Mucosa of stomach (tissue), 1 donor: ENCODE results near the gene TAS2R14.

Source experiments
- H3K27me3 ChIP-seq: one replicate; pipeline ENCODE4 v1.7.0; 2013; ENCODE audit warnings: mild to moderate bottlenecking, low read length; ENCODE audit not compliant: control insufficient read depth, insufficient read depth
- H3K36me3 ChIP-seq: one replicate; pipeline ENCODE4 v1.7.0; 2013; ENCODE audit warnings: low read length; ENCODE audit not compliant: control insufficient read depth, insufficient read depth
- H3K4me1 ChIP-seq: one replicate; pipeline ENCODE4 v1.7.0; 2013; ENCODE audit warnings: mild to moderate bottlenecking, low read length; ENCODE audit not compliant: control insufficient read depth, insufficient read depth
- H3K4me3 ChIP-seq: one replicate; pipeline ENCODE4 v1.7.0; 2013; ENCODE audit warnings: low read length
- H3K9ac ChIP-seq: one replicate; pipeline ENCODE4 v1.7.0; 2013; ENCODE audit warnings: mild to moderate bottlenecking, low read length, moderate library complexity
- H3K9me3 ChIP-seq: one replicate; pipeline ENCODE4 v1.7.0; 2013; ENCODE audit warnings: mild to moderate bottlenecking, low read length, moderate library complexity; ENCODE audit not compliant: control insufficient read depth
- donor health status: Pancreatic carcinoma.

The TAS2R14 gene

DNA sequence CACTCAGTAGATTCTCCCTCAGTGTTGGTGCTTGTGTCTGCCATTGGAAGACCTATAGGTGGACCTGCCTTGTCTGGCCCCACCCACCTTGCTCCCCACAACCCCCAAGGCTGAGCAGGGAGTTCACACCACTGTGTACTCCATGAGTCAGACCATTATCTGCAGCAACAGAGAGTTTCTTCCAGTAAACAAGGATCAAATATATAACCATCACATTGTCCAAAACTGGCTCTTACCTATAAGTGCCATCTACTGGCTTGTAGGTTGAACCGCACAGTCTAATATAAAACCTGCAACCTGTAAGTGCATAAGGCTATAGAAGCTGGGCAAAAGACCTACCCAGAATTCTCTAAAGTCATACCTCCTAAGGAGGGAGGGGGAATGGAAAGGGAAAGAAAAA lies 37.6 kb downstream of the TAS2R14 start:
- Histone ChIP-seq H3K36me3 (no peaks in the 10 kb centered on the region), H3K4me1 (peaks cover 6% of the 10 kb centered on the region), H3K9me3 (no peaks in the 10 kb centered on the region), H3K4me3 (no peak overlapping the region), H3K27me3 (no peaks in the 10 kb centered on the region), H3K9ac (no peak overlapping the region)

DNA sequence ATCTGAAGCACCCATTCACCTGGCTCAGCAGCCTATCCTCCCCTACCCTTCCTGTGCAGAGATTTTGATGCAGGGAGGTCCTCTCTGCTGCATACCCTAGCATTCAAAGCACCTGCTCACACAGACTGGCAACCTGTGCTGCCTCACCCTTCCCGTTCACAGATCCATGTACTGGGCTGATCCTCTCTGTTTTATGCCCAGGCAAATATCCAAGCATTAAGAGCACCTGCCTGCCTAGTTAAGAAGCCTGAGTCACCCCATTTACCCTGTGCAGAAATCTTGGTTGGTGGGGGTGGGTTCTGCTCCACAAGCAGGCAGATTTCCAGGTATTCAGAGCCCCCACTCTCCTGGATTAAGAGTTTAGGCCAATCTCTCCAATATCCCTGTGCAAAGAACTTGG lies 38.1 kb downstream of the TAS2R14 start:
- H3K9me3 ChIP-seq: no peaks in the 10 kb centered on the region
- peaks cover 6% of the 10 kb centered on the region for H3K4me1 ChIP-seq
- no peaks in the 10 kb centered on the region for H3K27me3 ChIP-seq
- no peaks in the 10 kb centered on the region for H3K36me3 ChIP-seq
- H3K9ac ChIP-seq: no peak overlapping the region
- no peak overlapping the region for H3K4me3 ChIP-seq

DNA sequence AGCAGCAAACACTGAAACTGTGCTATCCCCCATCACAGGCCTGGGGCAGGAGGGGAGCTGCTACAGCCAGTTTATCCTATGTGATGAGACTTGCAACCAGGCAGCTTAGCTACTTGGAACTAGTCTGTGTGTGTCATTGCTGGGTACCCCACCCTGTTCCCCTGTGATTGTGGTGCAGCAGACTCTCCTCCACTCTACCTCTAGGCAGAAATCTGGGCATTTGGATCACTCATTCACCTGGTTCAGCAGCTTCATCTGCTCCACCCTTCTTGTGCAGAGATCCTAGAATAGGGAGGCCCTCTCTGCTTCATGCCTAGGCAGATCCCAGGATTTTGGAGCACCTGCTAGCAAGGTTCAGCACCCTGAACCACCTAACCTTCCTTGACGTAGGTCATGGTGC lies 38.5 kb downstream of the TAS2R14 start:
- Histone ChIP-seq H3K27me3 (no peaks in the 10 kb centered on the region), H3K4me3 (no peak overlapping the region), H3K4me1 (peaks cover 6% of the 10 kb centered on the region), H3K36me3 (no peaks in the 10 kb centered on the region), H3K9me3 (no peaks in the 10 kb centered on the region), H3K9ac (no peak overlapping the region)

DNA sequence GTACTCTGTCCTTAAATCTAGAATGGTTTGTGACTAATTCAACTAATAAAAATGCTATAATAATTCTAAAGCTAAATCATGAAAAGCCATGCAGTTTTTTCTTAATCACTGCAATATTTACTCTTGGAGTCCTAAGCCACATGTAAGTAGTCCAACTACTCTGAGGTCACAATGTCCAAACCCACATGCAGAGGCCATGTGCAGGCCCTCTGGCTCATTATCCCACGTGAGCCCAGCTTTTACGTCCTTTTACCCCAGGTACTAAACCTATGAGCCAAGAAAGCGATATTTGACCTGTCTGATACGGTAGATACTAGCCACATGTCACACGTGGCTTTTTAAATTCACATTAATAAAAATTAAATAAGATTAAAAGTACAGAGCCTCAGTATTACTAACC lies 42.2 kb downstream of the TAS2R14 start:
- Histone ChIP-seq H3K9me3 (no peaks in the 10 kb centered on the region), H3K9ac (no peak overlapping the region), H3K27me3 (no peaks in the 10 kb centered on the region), H3K36me3 (no peaks in the 10 kb centered on the region), H3K4me1 (peaks cover 14% of the 10 kb centered on the region), H3K4me3 (no peak overlapping the region)

DNA sequence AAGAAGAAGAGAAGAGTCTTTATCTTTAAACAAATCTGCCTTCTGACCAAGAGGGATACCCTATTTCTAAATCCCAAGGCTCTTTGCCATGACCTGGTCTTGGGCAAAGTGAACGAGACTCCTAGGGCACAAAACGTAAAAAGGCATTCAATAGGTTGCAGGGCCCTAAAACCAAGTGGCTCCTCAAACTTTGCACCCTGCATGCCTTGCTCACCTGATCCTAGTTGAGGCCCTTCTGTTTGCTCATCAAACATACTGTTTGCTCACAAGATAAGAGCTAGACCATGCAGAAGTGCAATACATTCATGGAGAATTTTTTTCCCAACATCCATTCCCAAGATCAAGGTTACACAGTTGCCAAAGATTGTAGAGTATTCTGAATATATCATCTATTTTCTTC lies 47.1 kb downstream of the TAS2R14 start:
- Histone ChIP-seq H3K9me3 (no peaks in the 10 kb centered on the region), H3K9ac (no peak overlapping the region), H3K4me1 (peaks cover 12% of the 10 kb centered on the region), H3K36me3 (no peaks in the 10 kb centered on the region), H3K4me3 (no peak overlapping the region), H3K27me3 (no peaks in the 10 kb centered on the region)

DNA sequence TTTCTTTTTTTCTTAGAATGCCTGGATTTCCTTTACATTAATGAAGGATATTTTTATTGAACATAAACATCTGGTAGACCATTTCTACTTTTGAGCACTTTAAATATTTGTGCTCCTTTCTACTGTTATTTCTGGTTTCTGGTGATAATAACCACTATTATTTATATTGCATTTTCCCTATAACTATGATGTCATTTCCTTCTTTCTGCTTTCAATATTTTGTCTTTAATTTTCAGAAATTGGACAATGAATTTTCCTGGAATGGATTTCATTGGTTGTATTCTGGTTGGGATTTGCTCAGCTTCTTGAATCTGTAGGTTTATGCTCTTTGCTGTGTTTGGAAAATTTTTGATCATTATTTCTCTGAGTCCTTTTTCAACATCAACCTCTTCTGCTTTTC lies 49.8 kb downstream of the TAS2R14 start:
- Histone ChIP-seq H3K27me3 (no peaks in the 10 kb centered on the region), H3K4me1 (peaks cover 12% of the 10 kb centered on the region), H3K36me3 (no peaks in the 10 kb centered on the region), H3K4me3 (no peak overlapping the region), H3K9ac (no peak overlapping the region), H3K9me3 (no peaks in the 10 kb centered on the region)
